ENCODE measurements around the gene SLC25A23. TPM values are rescaled to one million over a fixed set of nuclear protein-coding genes. Genes with fewer than 3 reads are reported as not detected.

The SLC25A23 gene
- total RNA-seq, 1 donor from 2014 or later, result 51.4 TPM

- Histone ChIP-seq H3K9me3 (no peaks in the 10 kb centered on the region), H3K36me3 (peaks cover 61% of the 10 kb centered on the region), H3K27ac (no peak overlapping the region), H3K27me3 (no peaks in the 10 kb centered on the region), H3K4me3 (no peak overlapping the region), H3K4me1 (peaks cover 3% of the 10 kb centered on the region)
- DNase-seq (no peak), ATAC-seq (no peak)
- TF ChIP-seq CTCF (IDR thresholded peaks at IDR 0.05), result no peak
- intact Hi-C loops (cut with DNase I), result no loop called here
These were observed 44.6 kb downstream of the SLC25A23 start for GRCh38 chr19:6414793-6415590.

- H3K4me3 ChIP-seq, result no peak overlapping the region
- DNase-seq (no peak), ATAC-seq (no peak)
- intact Hi-C loops (cut with DNase I), result no loop called here
- peaks cover 51% of the 10 kb centered on the region for H3K36me3 ChIP-seq
- H3K27me3 ChIP-seq, result no peaks in the 10 kb centered on the region
- H3K9me3 ChIP-seq, result no peaks in the 10 kb centered on the region
- H3K27ac ChIP-seq, result no peak overlapping the region
- no peak for TF ChIP-seq CTCF (IDR thresholded peaks at IDR 0.05)
- H3K4me1 ChIP-seq, result peaks cover 3% of the 10 kb centered on the region
These were observed 45.6 kb downstream of the SLC25A23 start for GRCh38 chr19:6413721-6414643.

GRCh38 chr19:6413291-6413690 is 46.3 kb downstream of the SLC25A23 start:
- TF ChIP-seq CTCF (IDR thresholded peaks at IDR 0.05), result no peak
- H3K4me1 ChIP-seq, result peaks cover 3% of the 10 kb centered on the region
- no peaks in the 10 kb centered on the region for H3K27me3 ChIP-seq
- no peak overlapping the region for H3K27ac ChIP-seq
- peaks cover 44% of the 10 kb centered on the region for H3K36me3 ChIP-seq
- ATAC-seq (no peak), DNase-seq (no peak)
- intact Hi-C loops (cut with DNase I), result no loop called here
- H3K4me3 ChIP-seq, result no peak overlapping the region
- H3K9me3 ChIP-seq, result no peaks in the 10 kb centered on the region

GRCh38 chr19:6412447-6413091 is 47.0 kb downstream of the SLC25A23 start:
- H3K27me3 ChIP-seq, result no peaks in the 10 kb centered on the region
- intact Hi-C loops (cut with DNase I), result no loop called here
- peak overlapping the region; percentile 36 for H3K27ac ChIP-seq
- H3K4me1 ChIP-seq, result peaks cover 3% of the 10 kb centered on the region
- DNase-seq, result peak; percentile 66
- ATAC-seq, result peak; percentile 75
- H3K4me3 ChIP-seq, result no peak overlapping the region
- H3K36me3 ChIP-seq, result peaks cover 37% of the 10 kb centered on the region
- TF ChIP-seq CTCF (IDR thresholded peaks at IDR 0.05), result peak; percentile 61
- H3K9me3 ChIP-seq, result no peaks in the 10 kb centered on the region

GRCh38 chr19:6412061-6412446 is 47.5 kb downstream of the SLC25A23 start:
- no peaks in the 10 kb centered on the region for H3K9me3 ChIP-seq
- peaks cover 3% of the 10 kb centered on the region for H3K4me1 ChIP-seq
- H3K36me3 ChIP-seq, result peaks cover 32% of the 10 kb centered on the region
- H3K4me3 ChIP-seq, result no peak overlapping the region
- TF ChIP-seq CTCF (IDR thresholded peaks at IDR 0.05), result no peak
- no peak for ATAC-seq
- intact Hi-C loops (cut with DNase I), result no loop called here
- no peaks in the 10 kb centered on the region for H3K27me3 ChIP-seq
- no peak for DNase-seq
- no peak overlapping the region for H3K27ac ChIP-seq

All from upper lobe of right lung (tissue), 1 donor.